Measurements from ENCODE around the gene CLHC1.
"Not testable (repeated sequence)": the region's sequence is repeated elsewhere in the genome, so short reads cannot be mapped to it uniquely, and the experiment has no call there.

- not testable (repeated sequence) for TF ChIP-seq CTCF, POLR2A (IDR thresholded peaks at IDR 0.05)
These were observed 45.3 kb downstream of the CLHC1 start for GRCh38 chr2:55186837-55187236.

All from testis (tissue), 2 donors.